ENCODE data around the gene PPP3R1.

- TF ChIP-seq, protein P1, sequence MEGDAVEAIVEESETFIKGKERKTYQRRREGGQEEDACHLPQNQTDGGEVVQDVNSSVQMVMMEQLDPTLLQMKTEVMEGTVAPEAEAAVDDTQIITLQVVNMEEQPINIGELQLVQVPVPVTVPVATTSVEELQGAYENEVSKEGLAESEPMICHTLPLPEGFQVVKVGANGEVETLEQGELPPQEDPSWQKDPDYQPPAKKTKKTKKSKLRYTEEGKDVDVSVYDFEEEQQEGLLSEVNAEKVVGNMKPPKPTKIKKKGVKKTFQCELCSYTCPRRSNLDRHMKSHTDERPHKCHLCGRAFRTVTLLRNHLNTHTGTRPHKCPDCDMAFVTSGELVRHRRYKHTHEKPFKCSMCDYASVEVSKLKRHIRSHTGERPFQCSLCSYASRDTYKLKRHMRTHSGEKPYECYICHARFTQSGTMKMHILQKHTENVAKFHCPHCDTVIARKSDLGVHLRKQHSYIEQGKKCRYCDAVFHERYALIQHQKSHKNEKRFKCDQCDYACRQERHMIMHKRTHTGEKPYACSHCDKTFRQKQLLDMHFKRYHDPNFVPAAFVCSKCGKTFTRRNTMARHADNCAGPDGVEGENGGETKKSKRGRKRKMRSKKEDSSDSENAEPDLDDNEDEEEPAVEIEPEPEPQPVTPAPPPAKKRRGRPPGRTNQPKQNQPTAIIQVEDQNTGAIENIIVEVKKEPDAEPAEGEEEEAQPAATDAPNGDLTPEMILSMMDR (conservative IDR thresholded peaks at IDR 0.05; ENCODE audit: low read length), result no peak
- TF ChIP-seq EZH2phosphoT487 (IDR thresholded peaks at IDR 0.05; ENCODE audit: borderline replicate concordance), result no peak
These were observed 21.7 kb upstream of the PPP3R1 start for GRCh38 chr2:68274022-68274421.
